CD4-positive, alpha-beta memory T cell (primary cell): ENCODE results near the gene CPB2. TPM values are rescaled to one million over a fixed set of nuclear protein-coding genes. Genes with fewer than 3 reads are reported as not detected.

Source experiments
- CTCF ChIA-PET: fragments of 350-600 bp; sonication (Branson Sonifier 250); formaldehyde crosslinking; loops from one replicate; lab custom pipeline; 2021; ENCODE audit warnings: inconsistent platforms; ENCODE audit not compliant: partially characterized antibody; lab: Charles Lee
- POLR2A ChIA-PET: fragments of 350-600 bp; sonication (Branson Sonifier 250); formaldehyde crosslinking; loops from one replicate; lab custom pipeline; 2021; ENCODE audit not compliant: partially characterized antibody; lab: Charles Lee
- DNase-seq, 5 donors: peaks; one replicate each; pipeline versions ENCODE4 v3.0.0 to v3.0.0-alpha.2; 2020 to 2022; ENCODE audit warnings: mixed read lengths in 1 of 5
- H3K27ac ChIP-seq: one replicate; pipeline ENCODE4 v1.7.0; 2013; ENCODE audit warnings: low read depth, low read length
- H3K27me3 ChIP-seq: 2 replicates; pipeline ENCODE4 v1.7.0; 2013; ENCODE audit warnings: mild to moderate bottlenecking, low read length, moderate library complexity; ENCODE audit not compliant: insufficient read depth
- H3K36me3 ChIP-seq: 2 replicates; pipeline ENCODE4 v1.7.0; 2013; ENCODE audit warnings: mild to moderate bottlenecking, low read length, moderate library complexity; ENCODE audit not compliant: insufficient read depth
- H3K4me1 ChIP-seq: 2 replicates; pipeline ENCODE4 v1.7.0; 2013; ENCODE audit warnings: mild to moderate bottlenecking, low read length, moderate library complexity; ENCODE audit not compliant: insufficient read depth
- H3K4me3 ChIP-seq, 2 donors: one replicate each; pipeline ENCODE4 v1.7.0; 2013; ENCODE audit warnings: low read length in 2 of 2, mild to moderate bottlenecking in 1 of 2
- H3K9me3 ChIP-seq, 2 donors: one replicate each; pipeline ENCODE4 v1.7.0; 2013; ENCODE audit warnings: low read length in 2 of 2, control low read depth in 1 of 2; ENCODE audit not compliant: control insufficient read depth in 1 of 2
- H3K27ac Mint-ChIP-seq, 7 donors: one replicate each; pipeline ENCODE4 v1.8.0; 2020 to 2021; ENCODE audit warnings: mixed read lengths in 7 of 7, mild to moderate bottlenecking in 6 of 7, inconsistent platforms in 3 of 7, moderate library complexity in 3 of 7
- H3K27me3 Mint-ChIP-seq, 2 donors: one replicate each; pipeline ENCODE4 v1.8.0; 2020 to 2021; ENCODE audit warnings: mixed read lengths in 2 of 2
- H3K36me3 Mint-ChIP-seq, 2 donors: one replicate each; pipeline ENCODE4 v1.8.0; 2020 to 2021; ENCODE audit warnings: mixed read lengths in 2 of 2, inconsistent platforms in 1 of 2, mild to moderate bottlenecking in 1 of 2
- H3K4me1 Mint-ChIP-seq, 4 donors: one replicate each; pipeline ENCODE4 v1.8.0; 2020 to 2021; ENCODE audit warnings: mixed read lengths in 4 of 4, mild to moderate bottlenecking in 1 of 4
- H3K4me3 Mint-ChIP-seq, 8 donors: one replicate each; pipeline ENCODE4 v1.8.0; 2020 to 2021; ENCODE audit warnings: mixed read lengths in 8 of 8, mild to moderate bottlenecking in 7 of 8, moderate library complexity in 6 of 8, inconsistent platforms in 3 of 8
- H3K9me3 Mint-ChIP-seq, 8 donors: one replicate each; pipeline ENCODE4 v1.8.0; 2020 to 2021; ENCODE audit warnings: mixed read lengths in 8 of 8, mild to moderate bottlenecking in 5 of 8, inconsistent platforms in 3 of 8, moderate library complexity in 1 of 8
- intact Hi-C: fragments of 100-400 bp; cut with micrococcal nuclease; formaldehyde crosslinking; loops from one replicate; pipeline ENCODE4 v1.15.1; 2023
- polyA plus RNA-seq, 2 donors: library from polyadenylated mRNA; unstranded; fragments of 300-500 nt; fragmentation: Illumina TruSeq; gene quantifications; one replicate each; pipeline ENCODE4 v1.2.3, GENCODE V29; 2021
- total RNA-seq, 2 experiments: library from RNA; stranded (reverse); gene quantifications; one replicate each; pipeline ENCODE4 v1.2.3, GENCODE V29; 2021

The CPB2 gene
- total and polyA plus RNA-seq, 4 experiments from 2014 or later: not detected

DNA sequence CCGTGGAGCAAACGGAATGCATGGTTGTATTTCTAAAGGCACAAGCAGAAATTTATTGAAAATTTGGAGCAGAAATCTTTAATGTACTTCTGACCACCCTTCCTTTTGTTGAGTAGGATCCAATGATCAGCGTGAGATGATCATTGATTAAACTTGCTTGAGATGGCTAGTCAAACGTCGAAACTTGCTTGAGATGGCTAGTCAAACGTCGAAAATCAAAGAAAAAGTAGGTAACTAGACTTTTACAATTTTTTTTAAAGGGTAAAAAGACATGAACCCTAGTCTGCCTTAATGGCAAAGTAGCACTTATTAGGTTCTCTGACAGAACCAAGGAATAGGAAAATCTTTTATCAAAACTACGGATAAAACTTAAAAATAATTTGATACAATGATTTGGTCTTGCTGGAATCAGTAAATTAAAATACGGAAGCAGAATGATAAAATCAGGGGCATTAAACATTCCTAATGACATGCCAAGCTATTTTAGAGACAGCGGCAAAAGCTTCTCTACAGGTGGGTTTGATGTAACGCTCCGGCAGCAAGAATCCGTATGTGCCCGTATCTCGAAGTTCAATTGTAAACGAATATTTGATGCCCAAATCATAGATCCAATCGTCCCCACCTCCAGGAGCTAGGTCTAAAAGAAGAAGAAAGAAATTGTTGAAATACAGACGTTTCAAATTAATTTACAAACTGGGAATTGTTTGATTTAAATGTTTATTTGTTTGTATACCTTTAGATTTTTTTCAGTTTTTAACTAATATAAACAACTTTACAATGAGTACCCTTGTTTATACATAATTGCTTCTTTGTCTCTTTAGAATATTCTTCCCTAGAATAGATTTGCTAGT is 51.4 kb downstream of the CPB2 start:
- peaks cover 4% of the 10 kb centered on the region for H3K27me3 ChIP-seq
- peaks cover 24 to 41% (median 32%) of the 10 kb centered on the region in 4 donors for H3K4me1 Mint-ChIP-seq
- peak overlapping the region; percentile 88 to 99 (median 95) for H3K4me3 Mint-ChIP-seq
- H3K27ac ChIP-seq: peak overlapping the region; percentile 95
- ChIA-PET POLR2A (interaction anchor here (1.2 to 1.7 kb wide), 6 partner anchors 11 to 129 kb away, joined by 3 to 11 read pairs (median 6); partner anchors contain the start of gene LCP1), CTCF (interaction anchor here (0.9 to 1.3 kb wide), 2 partner anchors 107 to 119 kb away, joined by 3 to 4 read pairs; no protein-coding TSS in a partner anchor)
- peaks cover 7 to 14% of the 10 kb centered on the region in 2 donors for H3K27me3 Mint-ChIP-seq
- H3K36me3 Mint-ChIP-seq: peaks cover 3 to 13% of the 10 kb centered on the region in 2 donors
- intact Hi-C loops: loop anchor here (2.0 to 5.0 kb wide), 6 partner anchors 129 to 1477 kb away; partner anchors contain the start of genes ESD, LCP1 and TSC22D1
- H3K4me3 ChIP-seq: peak overlapping the region; percentile 59 to 88
- H3K9me3 Mint-ChIP-seq: peaks cover 0 to 2% (median 0%) of the 10 kb centered on the region in 8 donors
- peak overlapping the region; percentile 93 to 99 (median 98) for H3K27ac Mint-ChIP-seq
- H3K36me3 ChIP-seq: no peaks in the 10 kb centered on the region
- peaks cover 34% of the 10 kb centered on the region for H3K4me1 ChIP-seq
- H3K9me3 ChIP-seq: no peaks in the 10 kb centered on the region
- no peak for DNase-seq

DNA sequence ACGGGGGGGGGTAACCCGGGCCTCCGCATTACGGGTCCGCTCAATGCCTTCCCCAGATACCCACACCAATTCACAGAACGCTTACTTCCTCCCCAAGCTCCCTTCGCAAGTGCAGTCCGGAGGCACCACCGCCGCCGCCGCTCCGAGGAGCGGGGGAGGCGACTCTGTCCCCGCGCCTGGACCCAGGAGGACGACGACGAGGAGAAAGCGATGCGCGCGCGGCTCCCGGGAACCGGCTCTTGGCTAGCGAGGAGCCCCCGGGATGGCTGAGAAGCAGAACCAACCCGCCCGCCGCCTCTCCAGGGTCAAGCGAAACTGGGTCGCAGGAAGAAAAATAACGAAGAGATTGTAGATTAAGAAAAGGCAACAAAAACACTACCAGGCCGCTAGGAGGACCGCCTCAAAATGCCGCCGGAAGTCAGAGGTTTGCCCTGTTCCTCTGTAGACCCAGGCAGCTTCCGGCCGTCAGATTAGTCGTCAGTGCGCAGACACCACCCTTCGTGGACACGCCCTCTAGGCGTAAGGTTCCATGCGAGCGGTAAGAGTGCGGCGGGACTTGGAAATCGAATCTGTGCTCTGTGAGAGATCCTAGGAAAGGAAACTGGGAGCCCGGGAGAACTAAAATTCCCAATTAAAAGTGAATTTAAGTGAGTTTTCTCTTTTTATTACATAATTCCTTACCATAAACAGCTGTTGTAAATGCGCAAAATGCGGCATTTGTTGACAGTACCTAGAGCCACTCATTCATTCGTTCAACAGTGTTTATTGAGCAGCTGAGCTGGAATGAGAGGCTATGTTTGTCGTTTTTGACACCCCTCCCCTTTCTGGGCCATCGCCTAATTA is 52.3 kb downstream of the CPB2 start, which contains the start of gene ZC3H13:
Gene ZC3H13 (minus strand): TSS at position 428 of the 843 bp plus-strand sequence. CDS start 7,239 bp downstream, outside the sequence.
- Histone ChIP-seq H3K27ac (peak within 1 kb of the TSS; percentile 95), H3K36me3 (no peaks in the 10 kb centered on the region), H3K4me1 (peaks cover 38% of the 10 kb centered on the region), H3K27me3 (peaks cover 4% of the 10 kb centered on the region), H3K4me3 (peak within 1 kb of the TSS; percentile 59 to 88), H3K9me3 (no peaks in the 10 kb centered on the region)
- Mint-ChIP-seq H3K4me3 (peak within 1 kb of the TSS; percentile 88 to 99 (median 95)), H3K27me3 (peaks cover 7 to 14% of the 10 kb centered on the region in 2 donors), H3K9me3 (peaks cover 0 to 2% (median 0%) of the 10 kb centered on the region in 8 donors), H3K27ac (peak within 1 kb of the TSS; percentile 93 to 99 (median 98)), H3K4me1 (peaks cover 28 to 49% (median 37%) of the 10 kb centered on the region in 4 donors), H3K36me3 (peaks cover 3 to 13% of the 10 kb centered on the region in 2 donors)
- intact Hi-C loops: loop anchor here (1.0 to 5.0 kb wide), 7 partner anchors 74 to 1476 kb away; partner anchors contain the start of genes ESD, LCP1 and TSC22D1
- ChIA-PET CTCF (interaction anchor here (0.7 to 1.3 kb wide), 5 partner anchors 10 to 243 kb away, joined by 3 to 4 read pairs (median 3); no protein-coding TSS in a partner anchor), POLR2A (interaction anchor here (0.8 to 1.7 kb wide), 12 partner anchors 10 to 685 kb away, joined by 3 to 11 read pairs (median 3); partner anchors contain the start of gene LCP1)
- peak; percentile 91 to 97 (median 93) for DNase-seq

DNA sequence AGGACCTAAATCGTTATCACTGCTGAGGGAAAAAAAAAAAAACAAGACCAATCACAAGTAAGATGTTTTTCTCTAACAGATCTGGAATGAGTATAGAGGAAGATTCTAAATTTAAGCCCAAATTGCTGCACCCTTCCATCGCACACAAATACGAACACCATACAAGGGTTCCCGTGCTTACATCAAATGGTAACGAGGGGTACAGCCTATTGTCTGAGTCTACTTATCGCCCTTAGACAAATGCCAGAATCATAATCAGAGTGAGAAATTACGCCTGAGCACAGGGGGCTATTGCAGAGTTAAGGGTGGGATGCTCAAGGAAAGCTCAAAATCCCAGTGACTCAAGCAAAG is 52.9 kb downstream of the CPB2 start:
- peak overlapping the region; percentile 93 to 99 (median 98) for H3K27ac Mint-ChIP-seq
- H3K9me3 Mint-ChIP-seq: peaks cover 0 to 2% (median 0%) of the 10 kb centered on the region in 8 donors
- CTCF ChIA-PET: interaction anchor here (0.7 to 1.3 kb wide), 5 partner anchors 9 to 244 kb away, joined by 3 to 4 read pairs (median 3); no protein-coding TSS in a partner anchor
- peaks cover 31 to 50% (median 40%) of the 10 kb centered on the region in 4 donors for H3K4me1 Mint-ChIP-seq
- Histone ChIP-seq H3K4me1 (peaks cover 39% of the 10 kb centered on the region), H3K36me3 (no peaks in the 10 kb centered on the region), H3K27me3 (peaks cover 4% of the 10 kb centered on the region), H3K27ac (peak overlapping the region; percentile 95), H3K4me3 (peak overlapping the region; percentile 59 to 88), H3K9me3 (no peaks in the 10 kb centered on the region)
- H3K36me3 Mint-ChIP-seq: peaks cover 3 to 13% of the 10 kb centered on the region in 2 donors
- peaks cover 7 to 14% of the 10 kb centered on the region in 2 donors for H3K27me3 Mint-ChIP-seq
- peak overlapping the region; percentile 88 to 99 (median 95) for H3K4me3 Mint-ChIP-seq
- no peak for DNase-seq
- POLR2A ChIA-PET: interaction anchor here (0.8 to 1.7 kb wide), 11 partner anchors 9 to 685 kb away, joined by 3 to 11 read pairs (median 3); partner anchors contain the start of gene LCP1
- intact Hi-C loops: loop anchor here (1.0 to 5.0 kb wide), 7 partner anchors 74 to 1475 kb away; partner anchors contain the start of genes ESD, LCP1 and TSC22D1

GRCh38 chr13:46050771-46051170 is 54.1 kb downstream of the CPB2 start:
- Mint-ChIP-seq H3K9me3 (peaks cover 0 to 2% (median 0%) of the 10 kb centered on the region in 8 donors), H3K36me3 (peaks cover 3 to 16% of the 10 kb centered on the region in 2 donors), H3K4me3 (peak overlapping the region in 7 of 8 donors; percentile 6 to 57 (median 29)), H3K4me1 (peaks cover 33 to 55% (median 44%) of the 10 kb centered on the region in 4 donors), H3K27me3 (peaks cover 4 to 7% of the 10 kb centered on the region in 2 donors), H3K27ac (peak overlapping the region in 4 of 7 donors; percentile 22 to 93 (median 60))
- ChIA-PET POLR2A (interaction anchor here (0.6 to 0.9 kb wide), 2 partner anchors 16 to 19 kb away, joined by 4 read pairs; no protein-coding TSS in a partner anchor), CTCF (no interaction called here)
- Histone ChIP-seq H3K9me3 (no peaks in the 10 kb centered on the region), H3K4me1 (peaks cover 44% of the 10 kb centered on the region), H3K27me3 (peaks cover 4% of the 10 kb centered on the region), H3K36me3 (no peaks in the 10 kb centered on the region), H3K27ac (no peak overlapping the region), H3K4me3 (no peak overlapping the region)
- DNase-seq: no peak
- intact Hi-C loops: loop anchor here (5.0 kb wide), 2 partner anchors 132 to 747 kb away; partner anchors contain the start of genes ESD and LCP1

GRCh38 chr13:46045424-46045823 is 59.4 kb downstream of the CPB2 start:
- Mint-ChIP-seq H3K27ac (peak overlapping the region in 3 of 7 donors; percentile 14 to 70 (median 24)), H3K27me3 (no peaks in the 10 kb centered on the region), H3K36me3 (peaks cover 20 to 31% of the 10 kb centered on the region in 2 donors), H3K4me3 (peak overlapping the region in 1 of 8 donors; percentile 46), H3K4me1 (peaks cover 19 to 38% (median 29%) of the 10 kb centered on the region in 4 donors), H3K9me3 (no peaks in the 10 kb centered on the region)
- DNase-seq: no peak
- Histone ChIP-seq H3K4me3 (no peak overlapping the region), H3K4me1 (peaks cover 31% of the 10 kb centered on the region), H3K27me3 (no peaks in the 10 kb centered on the region), H3K27ac (no peak overlapping the region), H3K9me3 (no peaks in the 10 kb centered on the region), H3K36me3 (peaks cover 16% of the 10 kb centered on the region)
- POLR2A ChIA-PET: interaction anchor here (0.6 kb wide), 1 partner anchor 113 kb away, joined by 3 read pairs; no protein-coding TSS in a partner anchor
- CTCF ChIA-PET: no interaction called here
- intact Hi-C loops: no loop called here

GRCh38 chr13:46043647-46044046 is 61.2 kb downstream of the CPB2 start:
- no peak overlapping the region for H3K27ac ChIP-seq
- H3K4me1 Mint-ChIP-seq: peaks cover 15 to 28% (median 19%) of the 10 kb centered on the region in 4 donors
- no peak overlapping the region for H3K4me3 Mint-ChIP-seq
- intact Hi-C loops: no loop called here
- H3K36me3 ChIP-seq: peaks cover 31% of the 10 kb centered on the region
- ChIA-PET CTCF (no interaction called here), POLR2A (interaction anchor here (2.0 kb wide), 1 partner anchor 9 kb away, joined by 6 read pairs; the partner anchor contains the start of gene ZC3H13)
- H3K4me1 ChIP-seq: peaks cover 20% of the 10 kb centered on the region
- no peaks in the 10 kb centered on the region for H3K9me3 Mint-ChIP-seq
- H3K36me3 Mint-ChIP-seq: peaks cover 30 to 44% of the 10 kb centered on the region in 2 donors
- no peaks in the 10 kb centered on the region for H3K27me3 ChIP-seq
- no peak overlapping the region for H3K4me3 ChIP-seq
- no peak for DNase-seq
- no peaks in the 10 kb centered on the region for H3K9me3 ChIP-seq
- no peaks in the 10 kb centered on the region for H3K27me3 Mint-ChIP-seq
- no peak overlapping the region for H3K27ac Mint-ChIP-seq
